GM11168 (cell line): ENCODE data around the gene NECTIN2.

Experiments
- in situ Hi-C: fragments of 300-500 bp; cut with MboI; formaldehyde crosslinking; loops from one replicate; pipeline ENCODE4 v1.12.0; 2022; ENCODE audit warnings: low sequenced_read_pairs; ENCODE audit not compliant: unreplicated experiment

The NECTIN2 gene

DNA sequence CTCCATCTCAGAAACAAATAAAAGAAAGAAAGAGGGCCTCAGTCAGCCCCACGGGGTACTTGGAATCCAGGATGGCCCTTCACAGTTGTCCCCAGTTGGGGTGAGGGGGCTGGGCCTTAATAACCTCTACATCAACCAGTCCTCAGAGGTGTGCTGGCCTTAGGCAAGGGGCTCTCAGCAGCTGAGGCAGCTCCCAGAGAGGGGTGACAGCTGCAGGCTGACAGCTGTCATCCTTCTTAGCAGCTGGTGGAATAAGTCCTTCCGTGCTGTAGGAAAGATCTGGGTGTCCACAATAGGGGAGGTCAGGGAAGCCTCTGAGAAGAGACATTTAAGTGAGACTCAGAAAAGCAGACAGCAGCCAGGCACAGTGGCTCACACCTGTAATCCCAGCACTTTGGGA lies 29.8 kb upstream of the NECTIN2 start:
- in situ Hi-C loops, result no loop called here

GRCh38 chr19:44817725-44818465 lies 28.2 kb upstream of the NECTIN2 start:
- in situ Hi-C loops, result no loop called here

DNA sequence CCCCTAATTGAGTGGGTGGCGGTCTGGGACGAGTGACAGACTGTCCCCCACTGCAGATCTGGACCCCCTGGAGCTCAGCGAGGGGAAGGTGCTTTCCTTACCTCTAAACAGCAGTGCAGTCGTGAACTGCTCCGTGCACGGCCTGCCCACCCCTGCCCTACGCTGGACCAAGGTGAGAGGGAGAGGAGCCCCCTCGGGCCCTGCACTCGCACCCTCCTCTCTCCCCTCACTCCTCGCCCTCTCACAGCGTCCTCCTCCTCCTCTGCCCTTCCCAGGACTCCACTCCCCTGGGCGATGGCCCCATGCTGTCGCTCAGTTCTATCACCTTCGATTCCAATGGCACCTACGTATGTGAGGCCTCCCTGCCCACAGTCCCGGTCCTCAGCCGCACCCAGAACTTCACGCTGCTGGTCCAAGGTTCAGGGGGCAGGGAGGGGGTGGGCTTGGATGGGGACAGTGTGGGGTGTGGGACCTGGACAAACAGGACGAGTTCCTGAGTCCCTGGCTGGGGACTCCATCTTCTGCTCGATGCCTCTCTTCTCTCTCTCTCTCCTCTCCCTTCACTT lies 27.5 kb upstream of the NECTIN2 start:
- in situ Hi-C loops, result no loop called here

GRCh38 chr19:44819246-44819832 lies 26.8 kb upstream of the NECTIN2 start:
- in situ Hi-C loops, result no loop called here

DNA sequence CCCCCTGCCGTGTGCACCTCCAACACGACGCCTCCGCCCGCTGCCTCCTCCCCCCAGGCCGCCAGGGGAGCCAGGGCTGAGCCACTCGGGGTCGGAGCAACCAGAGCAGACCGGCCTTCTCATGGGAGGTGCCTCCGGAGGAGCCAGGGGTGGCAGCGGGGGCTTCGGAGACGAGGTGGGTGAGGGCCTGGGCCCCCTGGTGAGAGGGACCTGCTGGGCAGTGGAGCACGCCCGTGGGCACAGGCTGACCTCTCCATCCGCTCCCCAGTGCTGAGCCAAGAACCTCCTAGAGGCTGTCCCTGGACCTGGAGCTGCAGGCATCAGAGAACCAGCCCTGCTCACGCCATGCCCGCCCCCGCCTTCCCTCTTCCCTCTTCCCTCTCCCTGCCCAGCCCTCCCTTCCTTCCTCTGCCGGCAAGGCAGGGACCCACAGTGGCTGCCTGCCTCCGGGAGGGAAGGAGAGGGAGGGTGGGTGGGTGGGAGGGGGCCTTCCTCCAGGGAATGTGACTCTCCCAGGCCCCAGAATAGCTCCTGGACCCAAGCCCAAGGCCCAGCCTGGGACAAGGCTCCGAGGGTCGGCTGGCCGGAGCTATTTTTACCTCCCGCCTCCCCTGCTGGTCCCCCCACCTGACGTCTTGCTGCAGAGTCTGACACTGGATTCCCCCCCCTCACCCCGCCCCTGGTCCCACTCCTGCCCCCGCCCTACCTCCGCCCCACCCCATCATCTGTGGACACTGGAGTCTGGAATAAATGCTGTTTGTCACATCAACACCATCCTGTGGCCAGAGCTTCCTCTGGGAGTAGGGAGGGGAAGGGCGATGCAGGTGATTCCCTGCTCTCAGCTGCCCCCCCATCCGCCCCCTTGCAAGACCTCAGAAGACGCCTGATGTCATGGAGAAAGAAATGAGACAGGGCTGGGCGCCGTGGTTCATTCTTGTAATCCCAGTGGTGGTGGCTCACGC lies 25.2 kb upstream of the NECTIN2 start:
- in situ Hi-C loops, result no loop called here

GRCh38 chr19:44822177-44822576 lies 23.9 kb upstream of the NECTIN2 start:
- in situ Hi-C loops, result no loop called here

DNA sequence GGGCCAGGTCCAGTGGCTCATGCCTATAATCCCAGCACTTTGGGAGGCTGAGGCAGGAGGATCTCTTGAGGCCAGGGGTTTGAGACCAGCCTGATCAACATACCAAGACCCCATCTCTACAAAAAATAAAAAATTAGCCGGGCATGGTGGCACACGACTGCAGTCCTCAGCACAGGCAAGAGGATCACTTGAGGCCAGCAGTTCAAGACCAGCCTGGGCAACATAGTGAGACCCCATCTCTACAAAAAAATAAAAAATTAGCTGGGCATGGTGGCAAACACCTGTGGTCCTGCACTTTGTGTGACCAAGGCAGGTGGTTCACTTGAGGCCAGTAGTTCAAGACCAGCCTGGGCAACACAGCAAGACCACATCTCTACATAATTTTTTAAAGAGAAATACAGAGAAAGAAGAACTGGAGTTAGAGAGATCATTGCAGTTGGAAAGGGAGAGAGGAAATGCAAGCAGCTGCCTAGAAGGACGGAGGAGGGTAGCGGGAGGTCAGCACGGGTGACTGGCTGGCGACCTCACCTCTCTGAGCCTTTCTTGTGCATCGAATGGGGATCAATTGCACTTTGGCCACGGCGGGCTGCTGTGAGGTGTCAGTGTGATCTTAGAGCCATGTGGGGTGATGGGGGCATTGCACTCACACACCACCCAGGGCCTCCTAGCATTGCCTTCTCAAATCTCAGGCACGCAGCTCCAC lies 23.3 kb upstream of the NECTIN2 start:
- in situ Hi-C loops, result no loop called here

GRCh38 chr19:44823373-44823698 lies 22.8 kb upstream of the NECTIN2 start:
- in situ Hi-C loops, result no loop called here

GRCh38 chr19:44824761-44825160 lies 21.3 kb upstream of the NECTIN2 start:
- in situ Hi-C loops, result no loop called here

DNA sequence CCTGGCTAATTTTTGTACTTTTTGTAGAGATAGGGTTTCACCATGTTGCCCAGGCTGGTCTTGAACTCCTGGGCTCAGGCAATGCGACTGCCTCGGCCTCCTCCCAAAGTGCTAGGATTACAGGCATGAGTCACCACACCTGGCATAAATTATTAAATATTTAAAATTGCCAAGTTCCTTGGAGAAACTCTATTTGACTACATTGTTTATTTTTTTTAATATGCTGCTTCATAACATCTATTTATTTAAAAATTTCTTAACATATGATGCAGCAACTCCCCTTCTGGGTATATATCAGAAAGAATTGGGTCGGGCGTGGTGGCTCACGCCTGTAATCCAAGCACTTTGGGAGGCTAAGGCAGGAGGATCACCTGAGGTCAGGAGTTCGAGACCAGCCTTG lies 13.2 kb upstream of the NECTIN2 start:
- in situ Hi-C loops, result loop anchor here (5.0 kb wide), 1 partner anchor 41 kb away; no protein-coding TSS in a partner anchor

DNA sequence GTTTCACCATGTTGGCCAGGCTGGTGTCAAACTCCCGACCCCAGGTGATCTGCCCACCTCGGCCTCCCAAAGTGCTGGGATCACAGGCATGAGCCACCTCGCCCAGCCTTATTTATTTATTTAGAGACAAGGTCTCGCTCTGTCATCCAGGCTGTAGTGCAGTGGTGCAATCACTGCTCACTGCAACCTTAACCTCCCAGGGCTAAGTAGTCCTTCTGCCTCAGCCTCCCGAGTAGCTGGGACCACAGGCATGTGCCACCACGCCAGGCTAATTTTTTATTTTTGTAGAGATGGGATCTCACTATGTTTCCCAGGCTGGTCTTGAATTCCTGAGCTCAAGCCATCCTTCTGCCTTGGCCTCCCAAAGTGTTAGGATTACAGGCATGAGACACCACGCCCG lies 11.7 kb upstream of the NECTIN2 start:
- in situ Hi-C loops, result loop anchor here (5.0 kb wide), 1 partner anchor 42 kb away; no protein-coding TSS in a partner anchor

DNA sequence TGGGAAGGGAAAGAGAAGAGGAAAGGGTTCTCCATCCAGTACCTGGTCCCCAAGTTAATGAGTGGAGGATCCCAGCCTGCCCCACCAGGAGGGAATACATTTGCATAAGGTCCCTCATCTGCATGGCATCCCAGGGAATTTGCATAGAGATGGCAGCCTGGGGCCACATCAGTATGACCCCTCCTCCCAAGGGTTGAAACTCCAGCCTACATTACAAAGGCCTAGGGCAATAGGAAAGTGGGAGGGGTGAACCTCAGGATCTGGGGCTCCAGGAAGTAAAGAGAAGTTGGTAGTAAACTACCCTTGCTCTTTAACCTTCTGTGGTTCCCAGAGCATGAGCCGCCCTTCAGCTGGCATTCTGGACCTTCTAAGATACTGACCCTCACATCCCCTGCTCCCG lies 6.8 kb upstream of the NECTIN2 start:
- in situ Hi-C loops, result no loop called here

GRCh38 chr19:44840811-44841210 lies 5.3 kb upstream of the NECTIN2 start:
- in situ Hi-C loops, result no loop called here

GRCh38 chr19:44841231-44841630 lies 4.9 kb upstream of the NECTIN2 start:
- in situ Hi-C loops, result no loop called here

GRCh38 chr19:44845286-44845611 lies 848 bp upstream of the NECTIN2 start:
- in situ Hi-C loops, result no loop called here

DNA sequence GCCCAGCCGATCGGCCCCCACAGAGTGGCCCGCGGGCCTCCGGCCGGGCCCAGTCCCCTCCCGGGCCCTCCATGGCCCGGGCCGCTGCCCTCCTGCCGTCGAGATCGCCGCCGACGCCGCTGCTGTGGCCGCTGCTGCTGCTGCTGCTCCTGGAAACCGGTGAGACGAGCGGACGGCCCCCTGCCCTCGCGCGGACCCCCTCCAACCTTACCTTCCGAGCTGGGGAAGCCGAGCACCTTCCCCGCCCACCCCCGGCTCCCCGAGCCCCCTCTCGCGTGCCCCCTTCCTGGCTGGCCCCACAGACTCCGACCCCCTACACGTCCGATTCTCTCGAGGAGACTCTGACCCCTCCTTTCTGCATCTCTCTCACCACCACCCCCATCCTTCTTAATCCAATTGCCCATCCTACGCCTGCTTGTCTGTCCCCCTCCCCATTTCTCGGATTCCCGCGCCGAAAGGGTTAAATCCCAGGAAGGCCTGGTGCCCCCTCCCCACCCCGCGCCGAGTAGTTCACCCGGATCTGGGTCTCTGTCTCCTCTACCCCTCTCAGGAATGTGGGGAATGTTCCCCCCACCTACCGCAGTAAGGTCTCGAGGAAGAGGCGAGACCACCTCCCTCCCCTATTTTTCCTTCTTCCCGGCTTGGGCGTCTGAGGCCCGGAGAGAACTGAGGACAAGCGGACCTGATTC lies 502 bp downstream of the NECTIN2 start:
- in situ Hi-C loops, result no loop called here

- in situ Hi-C loops, result no loop called here
Observed at GRCh38 chr19:44847144-44848035, 1.3 kb downstream of the NECTIN2 start.

DNA sequence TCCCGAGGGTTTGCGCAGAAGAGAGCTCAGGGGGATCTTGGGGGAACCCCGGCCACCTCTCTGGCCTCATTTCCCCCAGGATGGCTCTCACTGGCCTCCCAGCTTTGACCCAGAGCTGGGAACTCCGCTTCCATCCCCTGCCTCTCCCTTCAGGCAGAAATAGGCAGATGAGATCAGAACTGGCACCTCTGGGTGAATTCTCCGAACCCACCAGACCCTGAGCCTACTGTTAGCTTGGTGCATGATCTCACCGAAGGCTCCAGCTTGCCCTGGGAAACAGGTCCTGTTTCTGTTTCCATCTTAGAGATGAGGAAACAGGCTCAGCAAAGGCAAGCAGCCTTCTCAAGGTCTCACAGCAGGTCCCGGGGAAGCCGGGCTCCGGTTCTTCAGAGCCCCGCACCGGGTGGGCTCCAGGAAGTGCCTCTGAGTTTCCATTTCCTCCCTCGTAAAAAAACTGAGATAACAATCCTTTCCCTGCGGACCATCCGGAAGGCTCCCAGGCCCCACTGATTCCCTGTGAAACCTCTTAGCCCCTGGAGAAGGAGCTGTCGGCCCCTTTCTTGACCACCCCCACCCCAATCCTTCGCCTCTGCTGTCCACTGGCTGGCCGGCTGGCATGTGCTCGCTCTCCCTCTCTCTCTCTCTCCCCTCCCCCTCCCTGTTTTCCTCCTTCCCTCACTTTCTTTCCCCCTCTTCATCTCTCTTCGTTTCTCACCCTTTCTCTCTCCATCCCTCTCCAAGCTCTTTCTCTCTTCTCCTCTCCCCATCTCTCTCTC lies 2.1 kb downstream of the NECTIN2 start:
- in situ Hi-C loops, result no loop called here
